Cardiac fibroblast (primary cell): ENCODE measurements around the gene MAD1L1.

Experiments used
- DNase-seq, 2 donors: peaks; one replicate each; pipeline versions ENCODE4 v3.0.0 to v3.0.0-alpha.2; 2010; ENCODE audit warnings: low read depth in 2 of 2
- H3K4me3 ChIP-seq, 2 donors: replicated peaks in 1 of 2; 1 replicate in 1 of 2; 2 replicates in 1 of 2; pipeline ENCODE4 v1.5.1; 2011; ENCODE audit warnings: low read depth in 2 of 2, low read length in 2 of 2, mild to moderate bottlenecking in 2 of 2, moderate library complexity in 1 of 2
- CTCF ChIP-seq: IDR thresholded peaks from one replicate; pipeline ENCODE4 v1.5.1; 2011; ENCODE audit warnings: low read depth, mild to moderate bottlenecking, low read length, inconsistent platforms

MAD1L1 gene

GRCh38 chr7:2128601-2129322 lies 104.0 kb downstream of the MAD1L1 start:
- H3K4me3 ChIP-seq: no peak overlapping the region
- DNase-seq: no peak
- no peak for TF ChIP-seq CTCF

GRCh38 chr7:2126621-2127020 lies 106.1 kb downstream of the MAD1L1 start:
- no peak overlapping the region for H3K4me3 ChIP-seq
- DNase-seq: no peak
- no peak for TF ChIP-seq CTCF

GRCh38 chr7:2125931-2126330 lies 106.8 kb downstream of the MAD1L1 start:
- H3K4me3 ChIP-seq: no peak overlapping the region
- TF ChIP-seq CTCF: no peak
- no peak for DNase-seq

- no peak overlapping the region for H3K4me3 ChIP-seq
- TF ChIP-seq CTCF: no peak
- no peak for DNase-seq
Observed at GRCh38 chr7:2124604-2125345, 108.0 kb downstream of the MAD1L1 start.

- DNase-seq: no peak
- no peak for TF ChIP-seq CTCF
- no peak overlapping the region for H3K4me3 ChIP-seq
Observed at GRCh38 chr7:2123916-2124315, 108.8 kb downstream of the MAD1L1 start.

GRCh38 chr7:2123360-2123759 lies 109.4 kb downstream of the MAD1L1 start:
- no peak overlapping the region for H3K4me3 ChIP-seq
- no peak for DNase-seq
- TF ChIP-seq CTCF: no peak
